GM19238 (cell line): ENCODE results near the gene DDX60.
"Not testable (repeated sequence)": the region's sequence is repeated elsewhere in the genome, so short reads cannot be mapped to it uniquely, and the experiment has no call there.

Experiments
- DNase-seq: peaks from one replicate; pipeline ENCODE4 v3.0.0; 2011; ENCODE audit warnings: low spot score; ENCODE audit not compliant: insufficient read length

The DDX60 gene

DNA sequence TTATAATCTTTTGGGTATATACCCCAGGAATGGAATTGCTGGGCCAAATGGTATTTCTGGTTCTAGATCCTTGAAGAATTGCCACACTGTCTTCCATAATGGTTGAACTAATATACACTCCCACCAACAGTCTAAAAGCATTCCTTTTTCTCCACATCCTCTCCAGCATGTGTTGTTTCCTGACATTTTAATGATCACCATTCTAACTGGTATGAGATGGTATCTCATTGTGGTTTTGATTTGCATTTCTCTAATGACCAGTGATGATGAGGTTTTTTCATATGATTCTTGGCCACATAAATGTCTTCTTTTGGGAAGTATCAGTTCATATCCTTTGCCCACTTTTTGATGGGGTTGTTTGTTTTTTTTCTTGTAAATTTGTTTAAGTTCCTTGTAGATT, 105.0 kb downstream of the DDX60 start:
- not testable (repeated sequence) for DNase-seq

- no peak for DNase-seq
These were observed 105.9 kb downstream of the DDX60 start for GRCh38 chr4:168212656-168213055.

DNA sequence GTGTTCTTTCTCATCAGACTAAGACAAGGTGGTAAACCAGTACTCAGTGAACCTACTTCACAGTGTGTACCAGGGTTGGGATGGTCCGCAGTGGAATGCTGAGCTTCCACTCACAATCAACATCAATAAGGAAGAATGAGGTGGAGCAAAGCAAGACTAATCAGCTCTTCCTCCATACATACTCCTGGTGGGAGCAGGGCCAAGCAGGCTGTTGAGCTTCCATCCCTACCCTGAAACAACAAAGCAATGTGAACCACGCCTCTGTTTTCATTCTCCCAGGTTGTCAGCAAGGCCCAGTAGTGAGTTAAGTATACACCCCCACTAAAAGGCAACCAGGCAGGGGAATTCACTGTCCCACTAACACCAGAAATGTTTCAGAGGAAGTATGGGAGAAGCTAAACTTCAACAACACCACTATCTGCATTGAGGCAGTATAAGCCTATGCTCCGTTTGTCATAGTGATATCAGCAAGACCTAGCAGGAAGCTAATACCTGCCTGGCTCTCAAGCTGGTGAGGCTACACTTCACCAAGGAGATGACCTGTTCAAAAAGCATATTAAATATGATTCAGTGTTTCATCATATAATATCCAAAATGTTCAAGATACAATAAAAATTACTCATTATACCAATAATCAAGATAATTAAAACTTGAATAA, 109.5 kb downstream of the DDX60 start:
- DNase-seq, result no peak

GRCh38 chr4:168203233-168203911, 115.2 kb downstream of the DDX60 start:
- DNase-seq, result no peak

DNA sequence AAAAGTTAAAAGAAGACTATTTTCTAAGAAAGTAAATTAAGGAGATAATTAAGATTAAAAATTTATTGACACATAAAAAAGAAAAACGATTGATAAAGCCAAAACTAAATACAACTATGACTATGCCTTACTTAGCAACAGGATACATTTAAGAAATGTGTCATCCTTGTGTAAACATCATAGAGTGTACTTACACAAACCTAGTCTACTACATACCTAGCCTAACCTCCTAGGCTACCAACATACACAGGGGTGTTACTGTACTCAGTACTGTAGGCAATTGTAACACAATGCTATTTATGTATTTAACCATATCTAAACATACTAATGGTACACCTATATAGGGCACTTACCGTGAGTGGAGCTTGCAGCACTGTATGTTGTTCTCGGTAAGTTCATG, 117.9 kb downstream of the DDX60 start:
- no peak for DNase-seq

DNA sequence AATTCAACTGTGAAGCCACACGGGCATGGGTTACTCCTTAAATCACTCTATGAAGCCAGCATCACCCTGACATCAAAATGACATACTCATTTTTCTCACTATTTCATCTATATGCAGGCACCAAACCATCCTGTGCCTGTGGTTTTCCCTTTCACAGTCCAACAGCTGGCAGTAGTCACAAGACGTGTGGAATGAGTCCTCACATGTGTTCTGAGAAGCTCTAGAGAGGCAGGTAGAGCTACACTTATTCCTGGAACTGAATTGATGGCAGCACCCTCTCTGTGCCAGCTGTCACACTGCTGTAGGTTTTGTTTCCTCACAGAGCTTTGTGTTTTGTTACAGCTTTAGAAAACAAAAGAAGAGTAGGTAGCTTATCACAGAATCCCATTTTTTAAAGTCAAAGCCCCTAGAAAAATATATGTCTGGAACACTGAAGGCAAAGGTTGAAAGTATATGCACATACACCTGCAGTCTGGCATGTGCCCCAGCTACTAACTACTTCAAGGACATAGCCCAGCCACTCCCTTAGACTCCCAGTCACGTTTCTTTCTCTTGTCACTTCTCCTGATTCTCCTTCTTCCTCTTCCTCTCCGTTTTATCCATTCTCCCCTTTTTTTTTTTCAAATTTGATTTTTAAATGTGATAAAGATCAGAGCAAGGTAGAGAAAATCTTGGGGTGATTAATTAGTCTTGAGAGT, 119.1 kb downstream of the DDX60 start:
- DNase-seq, result no peak

- DNase-seq, result no peak
These were observed 120.6 kb downstream of the DDX60 start for GRCh38 chr4:168197926-168198325.

DNA sequence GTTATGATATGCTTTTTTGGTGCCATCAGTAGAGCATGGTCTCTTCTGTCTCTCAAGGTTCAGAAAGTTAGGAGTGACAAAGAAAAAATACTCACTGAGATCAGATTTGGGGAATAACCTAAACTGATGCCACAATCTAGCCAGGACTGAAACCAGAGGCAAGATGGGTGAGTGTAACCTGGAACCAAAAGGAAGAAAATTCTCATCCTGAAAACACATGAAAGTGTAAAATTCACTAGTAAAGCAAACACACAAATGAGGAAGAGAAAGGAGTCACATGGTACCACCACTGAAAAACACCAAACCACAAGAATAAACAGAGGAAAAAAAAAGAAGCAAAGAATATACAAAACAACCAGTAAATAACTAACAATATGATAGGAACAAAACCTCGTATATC, 129.8 kb downstream of the DDX60 start:
- no peak for DNase-seq

DNA sequence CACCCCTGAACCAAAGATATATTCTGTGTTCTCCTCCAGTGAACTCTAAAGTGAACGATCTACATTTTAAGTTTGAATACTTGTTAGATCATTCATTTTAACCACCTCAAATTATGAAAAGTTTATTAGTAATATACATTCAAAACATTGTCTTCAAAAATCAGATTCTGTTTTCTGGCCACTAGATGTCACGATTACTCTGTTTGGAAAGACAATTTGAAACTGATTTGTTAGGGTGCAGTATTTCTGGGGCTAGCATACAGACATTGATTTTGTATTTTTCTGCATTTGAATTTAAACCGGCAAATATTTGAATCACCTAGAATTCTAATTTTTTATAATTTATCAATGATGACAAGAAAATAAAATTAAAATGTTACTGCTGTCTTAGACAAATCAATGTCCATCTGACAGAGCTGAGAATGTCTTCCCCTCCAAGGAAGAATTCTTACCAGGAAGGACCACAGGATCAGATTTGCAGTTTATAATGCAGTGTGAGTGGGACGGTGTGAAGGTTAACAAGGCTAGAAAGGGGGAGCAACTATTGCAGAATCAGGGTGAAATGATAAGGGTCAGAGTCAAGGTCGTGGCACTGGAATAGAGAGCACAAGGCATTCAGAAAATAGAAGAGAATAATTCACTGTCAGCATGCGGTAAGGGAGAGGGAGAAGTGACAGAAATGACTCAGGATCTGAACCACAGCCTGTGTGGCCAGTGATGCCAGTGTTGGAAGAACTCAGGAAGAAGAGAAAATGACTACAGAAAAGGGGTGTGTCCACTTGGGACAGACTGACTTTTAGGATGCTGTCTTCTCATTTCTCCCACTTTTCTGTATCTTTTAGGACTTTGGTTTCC, 134.6 kb downstream of the DDX60 start:
- no peak for DNase-seq

DNA sequence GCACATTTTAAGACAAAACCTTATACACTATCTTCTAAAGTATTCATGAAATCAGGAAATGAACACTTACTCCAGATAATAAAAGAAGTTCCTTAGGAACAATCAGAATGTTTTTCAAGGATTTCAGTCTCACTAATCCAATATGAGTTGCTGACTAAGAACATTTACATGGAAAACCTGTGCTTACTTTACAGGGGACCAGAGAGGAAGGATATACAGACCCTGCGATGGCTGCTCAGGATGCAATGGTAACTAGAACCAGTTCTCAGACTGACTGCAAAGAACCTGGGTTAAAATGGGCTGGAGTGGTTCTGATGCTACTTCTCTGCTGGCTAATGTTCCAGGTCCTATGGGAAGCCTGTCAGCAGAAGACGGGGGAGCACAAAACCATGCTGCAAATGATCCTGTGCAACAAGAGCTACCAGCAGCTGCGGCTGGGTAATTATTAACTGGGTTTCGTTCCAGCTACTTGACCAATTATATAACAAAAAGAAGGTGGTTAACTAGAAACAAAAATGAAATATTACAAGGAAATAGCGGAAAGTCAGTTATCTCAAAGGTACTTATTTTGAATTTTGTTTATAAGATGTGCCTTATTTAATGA, 140.9 kb downstream of the DDX60 start:
- no peak for DNase-seq

DNA sequence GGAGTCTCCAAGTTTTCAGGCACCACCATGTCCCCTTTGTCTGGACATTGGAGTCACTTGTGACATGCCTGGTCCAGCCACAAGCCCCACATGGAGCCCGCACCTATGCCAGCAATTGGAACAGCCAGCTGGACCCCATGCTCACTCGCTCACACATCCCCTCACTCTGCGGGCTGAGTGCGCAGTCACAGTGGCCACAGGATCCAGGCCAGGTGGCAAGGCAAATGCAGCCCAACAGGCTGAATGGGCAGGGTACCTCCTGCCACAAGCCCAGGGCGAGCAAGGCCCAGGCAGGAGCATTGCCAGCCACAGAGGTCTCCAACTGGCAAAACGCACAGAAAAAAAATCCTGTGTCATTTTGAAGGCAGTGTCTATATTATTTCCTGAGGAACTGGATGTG, 144.2 kb downstream of the DDX60 start:
- DNase-seq, result no peak

GRCh38 chr4:168167714-168168284, 150.8 kb downstream of the DDX60 start:
- no peak for DNase-seq
